Activated CD8-positive, alpha-beta memory T cell treated with anti-CD3 and anti-CD28 coated beads for 4 hours (primary cell): ENCODE data around the gene HSPA4.
"Not testable (repeated sequence)": the region's sequence is repeated elsewhere in the genome, so short reads cannot be mapped to it uniquely, and the experiment has no call there.

ENCODE experiments used
- DNase-seq, 2 donors: peaks; one replicate each; pipeline ENCODE4 v3.0.0-alpha.2; 2020; ENCODE audit warnings: low read depth in 2 of 2

HSPA4 gene

GRCh38 chr5:133051542-133052316, at the start of gene HSPA4:
Gene HSPA4 (plus strand): TSS chr5:133052013. CDS start chr5:133052251, 238 bp downstream.
- peak; percentile 92 to 96 for DNase-seq

- no peak for DNase-seq
These were observed 45.2 kb upstream of the HSPA4 start for GRCh38 chr5:133006653-133007052.

- DNase-seq: not testable (repeated sequence)
These were observed 43.4 kb upstream of the HSPA4 start for GRCh38 chr5:133008455-133008854.

- no peak for DNase-seq
These were observed 36.3 kb upstream of the HSPA4 start for GRCh38 chr5:133015466-133015865.

GRCh38 chr5:133017964-133018363, 33.8 kb upstream of the HSPA4 start:
- no peak for DNase-seq

- not testable (repeated sequence) for DNase-seq
These were observed 32.3 kb upstream of the HSPA4 start for GRCh38 chr5:133019471-133019870.

- DNase-seq: peak; percentile 86 to 87
These were observed 25.8 kb upstream of the HSPA4 start, which contains the start of gene ZCCHC10 for GRCh38 chr5:133025804-133026663. Gene ZCCHC10 (minus strand): TSS chr5:133026549. CDS start chr5:133026537, 12 bp downstream.

- no peak for DNase-seq
These were observed 25.1 kb upstream of the HSPA4 start for GRCh38 chr5:133026664-133027153.

- no peak for DNase-seq
These were observed 22.4 kb upstream of the HSPA4 start for GRCh38 chr5:133029416-133029815.

- DNase-seq: no peak
These were observed 21.3 kb upstream of the HSPA4 start for GRCh38 chr5:133030343-133031005.

GRCh38 chr5:133032852-133033742, 18.7 kb upstream of the HSPA4 start:
- DNase-seq: no peak

GRCh38 chr5:133034064-133034463, 17.7 kb upstream of the HSPA4 start:
- DNase-seq: no peak

- no peak for DNase-seq
These were observed 16.6 kb upstream of the HSPA4 start for GRCh38 chr5:133035224-133035623.

GRCh38 chr5:133036677-133037076, 15.1 kb upstream of the HSPA4 start:
- not testable (repeated sequence) for DNase-seq

- no peak for DNase-seq
These were observed 10.5 kb upstream of the HSPA4 start for GRCh38 chr5:133041157-133041784.

GRCh38 chr5:133041910-133042309, 9.9 kb upstream of the HSPA4 start:
- no peak for DNase-seq

GRCh38 chr5:133046560-133046959, 5.3 kb upstream of the HSPA4 start:
- not testable (repeated sequence) for DNase-seq

- DNase-seq: no peak
These were observed 4.4 kb upstream of the HSPA4 start for GRCh38 chr5:133047404-133047803.

GRCh38 chr5:133048993-133049725, 2.7 kb upstream of the HSPA4 start:
- no peak for DNase-seq

GRCh38 chr5:133049726-133050048, 2.1 kb upstream of the HSPA4 start:
- DNase-seq: no peak
